Activated CD8-positive, alpha-beta T cell treated with anti-CD3 and anti-CD28 coated beads, Interleukin-2, amount 10 ng/mL, durations not matched to agents 7 days and 5 days (primary cell): Measurements from ENCODE around the gene CHURC1. TPM values are rescaled to one million over a fixed set of nuclear protein-coding genes. Genes with fewer than 3 reads are reported as not detected.

Source experiments
- ATAC-seq: fragments of 150-1000 bp; cut with Tn5 transposase; one replicate; pipeline ENCODE4 v1.10.0; 2021; ENCODE audit warnings: moderate library complexity
- CTCF ChIA-PET: fragments of 350-600 bp; sonication (Branson Sonifier 250); formaldehyde crosslinking; loops from one replicate; lab custom pipeline; 2021; ENCODE audit warnings: antibody characterized with exemption; lab: Charles Lee
- POLR2A ChIA-PET: fragments of 350-600 bp; sonication (Branson Sonifier 250); formaldehyde crosslinking; loops from one replicate; lab custom pipeline; 2021; ENCODE audit warnings: antibody characterized with exemption; lab: Charles Lee
- DNase-seq: peaks from one replicate; pipeline ENCODE4 v3.0.0-alpha.2; 2020
- H3K27ac Mint-ChIP-seq: one replicate; pipeline ENCODE4 v1.8.0; 2021; ENCODE audit warnings: mild to moderate bottlenecking, mixed read lengths
- H3K27me3 Mint-ChIP-seq: one replicate; pipeline ENCODE4 v1.8.0; 2021; ENCODE audit warnings: low read depth, mixed read lengths
- H3K36me3 Mint-ChIP-seq: one replicate; pipeline ENCODE4 v1.8.0; 2021; ENCODE audit warnings: low read depth, mixed read lengths
- H3K4me1 Mint-ChIP-seq: one replicate; pipeline ENCODE4 v1.8.0; 2021; ENCODE audit warnings: low read depth, mixed read lengths
- H3K4me3 Mint-ChIP-seq: one replicate; pipeline ENCODE4 v1.8.0; 2021; ENCODE audit warnings: mild to moderate bottlenecking, mixed read lengths
- H3K9me3 Mint-ChIP-seq: one replicate; pipeline ENCODE4 v1.8.0; 2022; ENCODE audit warnings: mixed read lengths; ENCODE audit not compliant: insufficient read depth
- total RNA-seq, 2 experiments: library from RNA; stranded (reverse); gene quantifications; one replicate each; pipeline ENCODE4 v1.2.3, GENCODE V29; 2021

CHURC1 gene
- total RNA-seq, 2 experiments from 2014 or later = 62.4 to 72.2 TPM

GRCh38 chr14:64973826-64974225, 59.6 kb downstream of the CHURC1 start:
- CTCF ChIA-PET = no interaction called here
- no peak overlapping the region for H3K27ac Mint-ChIP-seq
- H3K27me3 Mint-ChIP-seq = peaks cover 23% of the 10 kb centered on the region
- DNase-seq (no peak), ATAC-seq (no peak)
- H3K4me3 Mint-ChIP-seq = no peak overlapping the region
- no peaks in the 10 kb centered on the region for H3K36me3 Mint-ChIP-seq
- H3K4me1 Mint-ChIP-seq = peaks cover 12% of the 10 kb centered on the region
- no peaks in the 10 kb centered on the region for H3K9me3 Mint-ChIP-seq
- POLR2A ChIA-PET = no interaction called here

- no peaks in the 10 kb centered on the region for H3K36me3 Mint-ChIP-seq
- POLR2A ChIA-PET = interaction anchor here (0.8 kb wide), 1 partner anchor 60 kb away, joined by 3 read pairs; the partner anchor contains the start of gene CHURC1
- DNase-seq = no peak
- peaks cover 12% of the 10 kb centered on the region for H3K4me1 Mint-ChIP-seq
- no peak for ATAC-seq
- no peak overlapping the region for H3K4me3 Mint-ChIP-seq
- H3K27me3 Mint-ChIP-seq = peaks cover 26% of the 10 kb centered on the region
- no peak overlapping the region for H3K27ac Mint-ChIP-seq
- no peaks in the 10 kb centered on the region for H3K9me3 Mint-ChIP-seq
- CTCF ChIA-PET = interaction anchor here (2.1 kb wide), 1 partner anchor 12 kb away, joined by 5 read pairs; the partner anchor contains the start of gene FNTB
Measured at GRCh38 chr14:64974563-64974962, 60.3 kb downstream of the CHURC1 start.

- ChIA-PET POLR2A (no interaction called here), CTCF (no interaction called here)
- H3K9me3 Mint-ChIP-seq = no peaks in the 10 kb centered on the region
- no peaks in the 10 kb centered on the region for H3K36me3 Mint-ChIP-seq
- ATAC-seq (no peak), DNase-seq (no peak)
- H3K4me1 Mint-ChIP-seq = peaks cover 5% of the 10 kb centered on the region
- H3K27me3 Mint-ChIP-seq = peaks cover 32% of the 10 kb centered on the region
- H3K27ac Mint-ChIP-seq = no peak overlapping the region
- no peak overlapping the region for H3K4me3 Mint-ChIP-seq
Measured at GRCh38 chr14:64979336-64980074, 65.2 kb downstream of the CHURC1 start.

- DNase-seq (peak; percentile 58), ATAC-seq (no peak)
- Mint-ChIP-seq H3K27me3 (peaks cover 23% of the 10 kb centered on the region), H3K27ac (peak overlapping the region; percentile 18), H3K9me3 (no peaks in the 10 kb centered on the region), H3K4me1 (peaks cover 27% of the 10 kb centered on the region), H3K36me3 (peaks cover 2% of the 10 kb centered on the region), H3K4me3 (peak overlapping the region; percentile 50)
- ChIA-PET CTCF (interaction anchor here (0.7 to 3.4 kb wide), 10 partner anchors 11 to 370 kb away, joined by 3 to 16 read pairs (median 4); partner anchors contain the start of gene CHURC1), POLR2A (no interaction called here)
Measured at GRCh38 chr14:64983439-64984310, 69.4 kb downstream of the CHURC1 start.

Other genes with a start within 250 kb of the CHURC1 start
- 1 to 10 TPM; 7.3 to 7.8 TPM for gene PLEKHG3, start 210.0 kb upstream of the CHURC1 start, total RNA-seq
- gene SPTB, start 34.5 kb upstream of the CHURC1 start, total RNA-seq = not detected
- not detected for gene GPX2, start 28.3 kb downstream of the CHURC1 start, total RNA-seq
- 1 to 10 TPM; 2.8 to 3.6 TPM for gene RAB15, start 57.9 kb downstream of the CHURC1 start, total RNA-seq
- gene FNTB, start 72.4 kb downstream of the CHURC1 start, total RNA-seq = 10 to 100 TPM; 17.9 to 18.8 TPM
- 100 to 1,000 TPM; 132 to 134 TPM for gene MAX, start 188.1 kb downstream of the CHURC1 start, total RNA-seq